H1 (cell line): ENCODE measurements around the gene WFDC10B. TPM values are rescaled to one million over a fixed set of nuclear protein-coding genes. Genes with fewer than 3 reads are reported as not detected.

ENCODE experiments used
- CTCF ChIA-PET: fragments of 300-600 bp; sonication (Branson Sonifier 250); formaldehyde crosslinking; loops from one replicate; lab custom pipeline; 2021; ENCODE audit not compliant: partially characterized antibody; lab: Charles Lee
- POLR2A ChIA-PET: fragments of 300-600 bp; sonication (Branson Sonifier 250); formaldehyde crosslinking; loops from one replicate; lab custom pipeline; 2021; ENCODE audit warnings: inconsistent platforms; ENCODE audit not compliant: partially characterized antibody; lab: Charles Lee
- DNase-seq, 2 experiments: peaks; one replicate each; pipeline versions ENCODE4 v3.0.0 to v3.0.0-alpha.2; 2010 to 2022; ENCODE audit warnings: low spot score in 2 of 2, low read depth in 1 of 2, mixed read lengths in 1 of 2
- FAIRE-seq: peaks from 2 replicates; lab custom pipeline; 2011; peaks lifted over from hg19 to GRCh38; lab: Jason Lieb, UNC
- H2AFZ ChIP-seq: 2 replicates; pipeline ENCODE4 v1.8.1; 2012; ENCODE audit warnings: low read length, inconsistent platforms
- H2AK5ac ChIP-seq: 2 replicates; pipeline ENCODE4 v1.6.1; 2013; ENCODE audit warnings: low read depth, low read length
- H2BK120ac ChIP-seq: replicated peaks from 2 replicates; pipeline ENCODE3; 2013; ENCODE audit warnings: low read depth, low read length, inconsistent platforms
- H2BK12ac ChIP-seq: 2 replicates; pipeline ENCODE4 v1.6.1; 2013; ENCODE audit warnings: low read depth, low read length
- H2BK15ac ChIP-seq: 2 replicates; pipeline ENCODE4 v1.6.1; 2013; ENCODE audit warnings: low read length
- H2BK20ac ChIP-seq: 2 replicates; pipeline ENCODE4 v1.6.1; 2013; ENCODE audit warnings: low read length
- H2BK5ac ChIP-seq: 2 replicates; pipeline ENCODE4 v1.6.1; 2013; ENCODE audit warnings: low read depth, low read length
- H3K14ac ChIP-seq: 2 replicates; pipeline ENCODE4 v1.6.1; 2013; ENCODE audit warnings: inconsistent platforms; ENCODE audit not compliant: insufficient read length
- H3K18ac ChIP-seq: 2 replicates; pipeline ENCODE4 v1.6.1; 2013; ENCODE audit warnings: low read length; ENCODE audit errors: extremely low read depth
- H3K23ac ChIP-seq: 2 replicates; pipeline ENCODE4 v1.6.1; 2013; ENCODE audit warnings: inconsistent platforms; ENCODE audit not compliant: insufficient read length
- H3K23me2 ChIP-seq: 2 replicates; pipeline ENCODE4 v1.6.1; 2013; ENCODE audit warnings: low read depth, low read length
- H3K27ac ChIP-seq: 2 replicates; pipeline ENCODE4 v1.6.1; 2011; ENCODE audit warnings: low read depth, low read length, inconsistent platforms
- H3K27me3 ChIP-seq, 4 experiments: replicated peaks in 1 of 4; 1 replicate in 1 of 4; 2 replicates in 3 of 4; pipeline versions ENCODE4 v1.6.1 to v1.8.1; 2011 to 2013; ENCODE audit warnings: low read length in 3 of 4, mild to moderate bottlenecking in 3 of 4, inconsistent platforms in 2 of 4, mixed read lengths in 2 of 4, moderate library complexity in 1 of 4; ENCODE audit not compliant: control insufficient read depth in 3 of 4, insufficient read depth in 3 of 4; ENCODE audit errors: extremely low read depth in 1 of 4
- H3K36me3 ChIP-seq, 4 experiments: 2 replicates each; pipeline versions ENCODE4 v1.6.1 to v1.8.1; 2011 to 2013; ENCODE audit warnings: mild to moderate bottlenecking in 4 of 4, low read length in 3 of 4, moderate library complexity in 2 of 4, control low read depth in 1 of 4, inconsistent platforms in 1 of 4; ENCODE audit not compliant: insufficient read depth in 4 of 4, control insufficient read depth in 2 of 4
- H3K4ac ChIP-seq: replicated peaks from 2 replicates; pipeline ENCODE3; 2013; ENCODE audit warnings: low read length, low read depth, mixed read lengths, inconsistent platforms; ENCODE audit not compliant: insufficient read length
- H3K4me1 ChIP-seq, 4 experiments: replicated peaks in 1 of 4; 1 replicate in 1 of 4; 2 replicates in 3 of 4; pipeline versions ENCODE4 v1.6.1 to v1.8.1; 2011 to 2013; ENCODE audit warnings: low read length in 3 of 4, inconsistent platforms in 2 of 4, mixed read lengths in 1 of 4; ENCODE audit not compliant: insufficient read depth in 4 of 4, control insufficient read depth in 3 of 4
- H3K4me2 ChIP-seq, 2 experiments: 2 replicates each; pipeline versions ENCODE4 v1.6.1 to v1.8.1; 2011 to 2013; ENCODE audit warnings: low read depth in 2 of 2, low read length in 2 of 2, control low read depth in 1 of 2, inconsistent platforms in 1 of 2, mild to moderate bottlenecking in 1 of 2; ENCODE audit not compliant: insufficient read depth in 1 of 2
- H3K4me3 ChIP-seq, 4 experiments: fragments of 200-600, 300-600 bp in 1 of 4; sonication (generic), shearing (Covaris generic), sonication (Bioruptor Twin) in 1 of 4; 2 replicates each; pipeline versions ENCODE4 v1.5.1 to v1.8.1; 2011 to 2016; ENCODE audit warnings: low read length in 4 of 4, low read depth in 3 of 4, control low read depth in 2 of 4, inconsistent platforms in 2 of 4, mild to moderate bottlenecking in 2 of 4, mixed read lengths in 1 of 4, moderate library complexity in 1 of 4; ENCODE audit not compliant: insufficient read depth in 2 of 4; ENCODE audit errors: extremely low read depth in 1 of 4
- H3K56ac ChIP-seq: replicated peaks from 2 replicates; pipeline ENCODE3; 2013; ENCODE audit warnings: low read depth, mild to moderate bottlenecking, mixed read lengths, low read length, inconsistent platforms; ENCODE audit not compliant: insufficient read length
- H3K79me1 ChIP-seq: 2 replicates; pipeline ENCODE4 v1.6.1; 2013; ENCODE audit warnings: low read depth, low read length, control low read depth
- H3K79me2 ChIP-seq, 2 experiments: 2 replicates each; pipeline versions ENCODE4 v1.6.1 to v1.8.1; 2012 to 2013; ENCODE audit warnings: low read length in 2 of 2, mild to moderate bottlenecking in 2 of 2, inconsistent platforms in 1 of 2; ENCODE audit not compliant: insufficient read depth in 2 of 2, control insufficient read depth in 1 of 2
- H3K9ac ChIP-seq, 4 experiments: replicated peaks in 1 of 4; 1 replicate in 1 of 4; 2 replicates in 3 of 4; pipeline versions ENCODE4 v1.6.1 to v1.8.1; 2011 to 2013; ENCODE audit warnings: low read depth in 3 of 4, low read length in 3 of 4, control low read depth in 2 of 4, mild to moderate bottlenecking in 2 of 4, moderate library complexity in 2 of 4, inconsistent platforms in 1 of 4; ENCODE audit errors: extremely low read depth in 1 of 4
- H3K9me3 ChIP-seq, 2 experiments: 2 replicates each; pipeline versions ENCODE4 v1.6.1 to v1.8.1; 2012 to 2013; ENCODE audit warnings: mild to moderate bottlenecking in 2 of 2, moderate library complexity in 2 of 2, control low read depth in 1 of 2, inconsistent platforms in 1 of 2, low read depth in 1 of 2, low read length in 1 of 2, mixed read lengths in 1 of 2; ENCODE audit not compliant: insufficient read depth in 2 of 2
- H4K20me1 ChIP-seq, 2 experiments: replicated peaks in 1 of 2; 2 replicates each; pipeline versions ENCODE3 to v1.8.1; 2011 to 2013; ENCODE audit warnings: inconsistent platforms in 2 of 2, low read length in 2 of 2, mild to moderate bottlenecking in 1 of 2; ENCODE audit not compliant: insufficient read depth in 2 of 2, control insufficient read depth in 1 of 2
- H4K5ac ChIP-seq: 2 replicates; pipeline ENCODE4 v1.6.1; 2013; ENCODE audit warnings: low read length, low read depth, mixed read lengths, inconsistent platforms; ENCODE audit not compliant: insufficient read length
- H4K8ac ChIP-seq: 2 replicates; pipeline ENCODE4 v1.8.0; 2013; ENCODE audit warnings: mild to moderate bottlenecking, moderate library complexity, low read length, inconsistent platforms; ENCODE audit not compliant: insufficient read depth; ENCODE audit errors: extremely low read depth
- H4K91ac ChIP-seq: replicated peaks from 2 replicates; pipeline ENCODE3; 2013; ENCODE audit warnings: low read length, mixed read lengths, inconsistent platforms; ENCODE audit not compliant: insufficient read length
- KDM4A ChIP-seq: IDR thresholded peaks from one replicate; pipeline ENCODE4 v1.7.1; 2012; ENCODE audit warnings: low read depth, mild to moderate bottlenecking, moderate library complexity, low read length, inconsistent platforms; ENCODE audit not compliant: severe bottlenecking
- PHF8 ChIP-seq: fragments of 200-600 bp; sonication (generic); conservative IDR thresholded peaks from 2 replicates; pipeline ENCODE4 v1.7.1; 2012; ENCODE audit warnings: low read depth, mild to moderate bottlenecking, inconsistent platforms, low read length, moderate library complexity
- RAD21 ChIP-seq, 2 experiments: IDR thresholded peaks in 1 of 2; conservative IDR thresholded peaks in 1 of 2; 2 replicates each; pipeline ENCODE4 v1.6.1; 2011; ENCODE audit warnings: low read depth in 2 of 2, low read length in 2 of 2, improper control_type of control experiment in 1 of 2, inconsistent platforms in 1 of 2, mild to moderate bottlenecking in 1 of 2, moderate library complexity in 1 of 2
- RBBP5 ChIP-seq: IDR thresholded peaks from 2 replicates; pipeline ENCODE4 v1.7.1; 2012; ENCODE audit warnings: low read depth, mild to moderate bottlenecking, inconsistent platforms, low read length, moderate library complexity, borderline replicate concordance
- TAF7 ChIP-seq: optimal IDR thresholded peaks from 2 replicates; pipeline ENCODE3; 2011; ENCODE audit warnings: low read depth, mild to moderate bottlenecking, inconsistent platforms, low read length, moderate library complexity, borderline replicate concordance
- WGBS, 2 experiments: shearing (Covaris generic) in 1 of 2; methylation state at CpG; one replicate each; pipeline versions ENCODE4 v1.1.6 to v1.1.7; 2013 to 2015; ENCODE audit warnings: low lambda C conversion rate in 2 of 2, mixed read lengths in 2 of 2, inconsistent platforms in 1 of 2, low coverage in 1 of 2, missing lambda C conversion rate in 1 of 2; ENCODE audit not compliant: insufficient replicate concordance in 2 of 2, insufficient coverage in 1 of 2, insufficient read length in 1 of 2; ENCODE audit errors: extremely low coverage in 1 of 2, missing lambda C conversion rate in 1 of 2; 5-methylcytosine and 5-hydroxymethylcytosine counted together
- polyA plus RNA-seq, 7 experiments: library from polyadenylated mRNA; depleted of rRNA in 3 of 7; stranded (reverse) in 5 of 7; unstranded in 2 of 7; fragments of >200 nt in 5 of 7; fragments of 200-250 nt in 2 of 7; gene quantifications; 1 replicate in 5 of 7; 2 replicates in 1 of 7; 4 replicates in 1 of 7; pipeline versions ENCODE4 v1.2.1 to v1.2.3, GENCODE V29; 2011 to 2013; ENCODE audit warnings: missing spikeins in 2 of 7, mixed read lengths in 2 of 7
- total RNA-seq: library from RNA; stranded (reverse); fragmentation: NEBNext Ultra II Directional; extraction: Animal tissue kit (Norgen Biotek cat#: 25700); gene quantifications from 2 replicates; pipeline ENCODE4 v1.2.1, GENCODE V29; 2021
- TF ChIP-seq, protein P1 (sequence below), 3 experiments: IDR thresholded peaks; 1 replicate in 2 of 3; 2 replicates in 1 of 3; pipeline versions ENCODE4 v1.5.1 to v1.6.1; 2011; ENCODE audit warnings: low read length in 3 of 3, mild to moderate bottlenecking in 3 of 3, inconsistent platforms in 2 of 3, low read depth in 1 of 3, moderate library complexity in 1 of 3; ENCODE audit not compliant: insufficient read depth in 1 of 3; ENCODE audit errors: control extremely low read depth in 1 of 3

The WFDC10B gene
- total and polyA plus RNA-seq, 2 of the 8 experiments (the other 6 are each of a cell fraction or from before 2014, with no cell fraction given): 0.21 to 0.54 TPM

DNA sequence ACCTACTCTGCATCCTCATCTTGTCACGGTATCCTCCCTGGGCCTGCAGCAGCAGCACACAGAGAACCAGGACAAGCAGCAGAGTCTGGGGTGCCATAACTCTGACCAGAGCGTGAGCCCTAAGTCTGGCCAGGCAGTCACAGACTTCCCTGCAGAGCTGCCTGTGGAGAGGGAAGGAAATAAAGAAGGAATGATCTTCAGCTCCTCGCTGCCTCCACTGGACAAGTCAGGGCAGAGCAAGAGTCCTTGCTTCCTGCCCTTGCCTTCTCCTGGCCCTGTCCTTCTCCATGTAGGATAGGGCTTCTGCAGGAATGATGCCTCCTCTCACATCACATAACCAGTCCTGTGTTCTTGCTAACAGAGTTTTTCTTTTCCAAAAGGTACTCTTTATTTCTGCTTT is 18.9 kb downstream of the WFDC10B start:
- ChIA-PET POLR2A (no interaction called here), CTCF (interaction anchor here (0.6 to 1.9 kb wide), 15 partner anchors 9 to 147 kb away, joined by 3 to 8 read pairs (median 5); partner anchors contain the start of genes WFDC10A and WFDC13)
- H2AK5ac ChIP-seq: no peak overlapping the region
- H3K4me1 ChIP-seq: no peaks in the 10 kb centered on the region
- no peak overlapping the region for H3K56ac ChIP-seq
- no peak overlapping the region for H4K8ac ChIP-seq
- H2BK120ac ChIP-seq: no peak overlapping the region
- no peaks in the 10 kb centered on the region for H3K36me3 ChIP-seq
- H3K4me2 ChIP-seq: no peak overlapping the region
- H3K14ac ChIP-seq: no peak overlapping the region
- H2BK5ac ChIP-seq: peak overlapping the region; percentile 19; the same call in 1 of the 2 replicates
- H3K79me2 ChIP-seq: no peaks in the 10 kb centered on the region
- 76% methylated on average over 3 of the region's 3 CpGs; no CpG with 5 or more reads in 1 of the 2 experiments for WGBS, 2 experiments
- no peak overlapping the region for H2AFZ ChIP-seq
- peak overlapping the region; percentile 78; the same call in 1 of the 2 replicates for H2BK12ac ChIP-seq
- H2BK15ac ChIP-seq: no peak overlapping the region; the same call in 1 of the 2 replicates
- H3K9ac ChIP-seq: no peak overlapping the region
- no peak overlapping the region for H4K91ac ChIP-seq
- no peaks in the 10 kb centered on the region for H3K23me2 ChIP-seq
- peak; percentile 19 to 55 for DNase-seq
- H2BK20ac ChIP-seq: peak overlapping the region; percentile 27; the same call in 1 of the 2 replicates
- H3K27ac ChIP-seq: no peak overlapping the region
- no peaks in the 10 kb centered on the region for H3K79me1 ChIP-seq
- no peaks in the 10 kb centered on the region for H4K20me1 ChIP-seq
- no peak overlapping the region for H3K23ac ChIP-seq
- H4K5ac ChIP-seq: no peak overlapping the region
- TF ChIP-seq RAD21 (IDR thresholded peaks at IDR 0.05 in 1 of 2, conservative IDR thresholded peaks at IDR 0.05 in 1 of 2; ENCODE audit: low read depth in 2 of 2, low read length in 2 of 2) (peak in 1 of 2 experiments; percentile 51; a peak in 3 of 4 replicates), TAF7 (no peak), RBBP5 (no peak), PHF8 (no peak), KDM4A (no peak)
- TF ChIP-seq, protein P1, sequence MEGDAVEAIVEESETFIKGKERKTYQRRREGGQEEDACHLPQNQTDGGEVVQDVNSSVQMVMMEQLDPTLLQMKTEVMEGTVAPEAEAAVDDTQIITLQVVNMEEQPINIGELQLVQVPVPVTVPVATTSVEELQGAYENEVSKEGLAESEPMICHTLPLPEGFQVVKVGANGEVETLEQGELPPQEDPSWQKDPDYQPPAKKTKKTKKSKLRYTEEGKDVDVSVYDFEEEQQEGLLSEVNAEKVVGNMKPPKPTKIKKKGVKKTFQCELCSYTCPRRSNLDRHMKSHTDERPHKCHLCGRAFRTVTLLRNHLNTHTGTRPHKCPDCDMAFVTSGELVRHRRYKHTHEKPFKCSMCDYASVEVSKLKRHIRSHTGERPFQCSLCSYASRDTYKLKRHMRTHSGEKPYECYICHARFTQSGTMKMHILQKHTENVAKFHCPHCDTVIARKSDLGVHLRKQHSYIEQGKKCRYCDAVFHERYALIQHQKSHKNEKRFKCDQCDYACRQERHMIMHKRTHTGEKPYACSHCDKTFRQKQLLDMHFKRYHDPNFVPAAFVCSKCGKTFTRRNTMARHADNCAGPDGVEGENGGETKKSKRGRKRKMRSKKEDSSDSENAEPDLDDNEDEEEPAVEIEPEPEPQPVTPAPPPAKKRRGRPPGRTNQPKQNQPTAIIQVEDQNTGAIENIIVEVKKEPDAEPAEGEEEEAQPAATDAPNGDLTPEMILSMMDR (IDR thresholded peaks at IDR 0.05; ENCODE audit: control extremely low read depth in 1 of 3, insufficient read depth in 1 of 3, low read depth in 1 of 3, low read length in 3 of 3): peak; percentile 45 to 73 (median 72)
- peak; percentile 65 for FAIRE-seq
- no peak overlapping the region for H3K4ac ChIP-seq
- H3K9me3 ChIP-seq: no peaks in the 10 kb centered on the region
- H3K4me3 ChIP-seq: no peak overlapping the region
- H3K18ac ChIP-seq: peak overlapping the region; percentile 27; the same call in 1 of the 2 replicates
- H3K27me3 ChIP-seq: no peaks in the 10 kb centered on the region
